Amygdala (tissue), 56 donors: ENCODE results near the gene ZDHHC1.

Source experiments
- DNase-seq, 56 donors: peaks; one replicate each; lab custom pipeline; 2025; lab: John Stamatoyannopoulos, UW

The ZDHHC1 gene

GRCh38 chr16:67449336-67449735 is 33.1 kb upstream of the ZDHHC1 start:
- no peak for DNase-seq

GRCh38 chr16:67448580-67448979 is 32.3 kb upstream of the ZDHHC1 start:
- no peak for DNase-seq

GRCh38 chr16:67447508-67448076 is 31.3 kb upstream of the ZDHHC1 start:
- DNase-seq = no peak

- DNase-seq = no peak
Observed at GRCh38 chr16:67446968-67447507, 30.8 kb upstream of the ZDHHC1 start.

GRCh38 chr16:67445913-67446907 is 29.9 kb upstream of the ZDHHC1 start:
- peak in 3 of 56 donors; percentile 3 to 14 (median 11) for DNase-seq

DNA sequence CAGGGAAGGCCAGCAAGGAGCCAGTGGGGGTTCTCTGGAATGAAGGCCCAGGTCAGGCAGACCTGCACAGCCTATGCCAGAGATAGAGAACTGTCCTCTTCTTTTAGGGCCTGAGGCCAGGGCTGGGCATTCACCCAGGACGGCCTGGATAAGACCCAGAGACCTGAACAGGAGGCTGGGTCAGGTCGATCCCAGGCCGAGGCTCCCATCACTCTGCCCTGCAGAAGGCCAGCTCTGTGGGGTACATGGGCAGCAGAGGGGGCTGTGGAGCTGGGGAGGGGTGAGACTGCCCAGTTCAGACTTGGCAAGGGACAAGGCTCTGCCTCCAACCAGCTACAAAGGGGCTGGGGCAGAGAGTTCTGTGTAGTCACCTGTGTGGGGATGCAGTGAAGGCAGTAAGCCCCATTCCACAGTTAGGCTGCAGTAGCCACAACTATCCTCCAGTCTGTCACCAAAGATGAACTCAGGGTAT is 29.2 kb upstream of the ZDHHC1 start:
- no peak for DNase-seq

DNA sequence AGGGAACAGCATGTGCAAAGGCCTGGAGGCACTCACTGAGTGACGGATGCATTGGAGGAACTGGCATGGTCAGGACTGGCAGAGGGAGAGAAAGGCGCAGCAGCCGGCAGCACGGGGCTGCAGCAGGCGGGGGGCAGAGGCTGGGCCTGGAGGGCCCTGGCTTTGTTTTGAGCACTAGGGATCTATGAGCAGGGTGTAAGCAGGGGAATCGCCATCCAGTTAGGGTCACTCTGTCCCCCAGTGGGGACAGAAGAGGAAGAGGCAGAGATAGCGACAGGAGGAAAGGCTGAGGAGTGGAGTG is 28.8 kb upstream of the ZDHHC1 start:
- no peak for DNase-seq

DNA sequence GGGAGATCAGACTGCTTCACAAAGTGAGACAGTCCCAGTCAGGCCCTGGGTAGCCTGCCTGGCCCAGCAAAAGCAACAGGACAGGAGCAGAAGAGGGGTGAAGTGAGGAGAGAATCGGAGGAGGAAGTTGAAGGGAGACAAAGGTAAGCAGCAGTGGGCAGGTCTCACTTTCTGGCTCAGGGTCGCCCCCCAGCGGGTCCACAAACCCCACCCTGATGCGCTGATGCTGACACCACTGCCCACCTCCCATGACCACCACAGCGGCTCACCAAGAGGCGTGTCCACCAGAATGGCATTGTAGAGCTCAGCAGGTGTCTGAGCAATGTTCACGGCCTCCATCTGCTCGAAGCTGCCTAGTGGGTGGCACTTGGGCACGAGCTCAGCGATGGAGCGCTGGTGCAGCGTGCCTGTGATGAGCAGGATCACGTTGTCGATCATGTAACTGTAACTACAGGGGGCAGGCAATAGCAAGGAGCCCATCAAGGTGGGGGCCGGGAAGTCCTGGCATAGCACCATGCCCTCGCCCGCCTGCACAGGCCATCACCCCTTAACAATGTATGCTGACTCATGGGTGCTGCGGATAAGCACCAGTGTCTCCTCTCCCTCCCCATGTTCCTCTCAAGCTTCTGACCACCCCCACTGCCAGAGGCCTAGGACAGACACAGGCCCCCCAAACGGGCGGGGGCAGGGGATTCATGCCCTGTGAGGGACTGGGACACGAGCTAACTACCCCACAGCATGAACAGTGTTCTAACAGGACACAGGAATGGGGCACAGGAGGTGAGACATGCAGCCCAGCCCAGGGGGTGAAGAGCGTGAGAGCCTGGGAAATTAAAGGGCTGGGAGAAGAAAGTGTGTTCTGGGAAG is 28.2 kb upstream of the ZDHHC1 start:
- no peak for DNase-seq

- no peak for DNase-seq
Observed at GRCh38 chr16:67443265-67443664, 27.0 kb upstream of the ZDHHC1 start.

- DNase-seq = no peak
Observed at GRCh38 chr16:67442581-67443255, 26.4 kb upstream of the ZDHHC1 start.

DNA sequence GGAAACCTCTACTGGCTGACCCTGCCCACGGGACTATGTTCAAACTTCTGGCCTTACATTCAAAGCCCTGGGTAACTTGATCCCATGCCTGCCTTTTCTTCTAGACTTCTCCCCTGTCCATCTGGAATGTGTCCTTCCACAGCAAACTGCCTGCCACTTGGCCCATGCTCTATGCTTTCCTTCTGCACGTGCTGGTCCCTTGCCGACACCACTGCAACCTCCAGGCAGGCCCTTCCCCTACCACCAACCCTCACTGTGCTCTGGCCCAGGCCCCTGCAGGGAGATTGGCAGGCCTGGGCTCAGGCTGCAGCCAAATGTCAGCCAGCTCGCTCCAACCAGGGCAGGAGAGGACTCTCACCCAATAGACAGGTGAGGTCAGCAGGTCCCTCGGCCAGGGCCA is 25.6 kb upstream of the ZDHHC1 start:
- DNase-seq = no peak

DNA sequence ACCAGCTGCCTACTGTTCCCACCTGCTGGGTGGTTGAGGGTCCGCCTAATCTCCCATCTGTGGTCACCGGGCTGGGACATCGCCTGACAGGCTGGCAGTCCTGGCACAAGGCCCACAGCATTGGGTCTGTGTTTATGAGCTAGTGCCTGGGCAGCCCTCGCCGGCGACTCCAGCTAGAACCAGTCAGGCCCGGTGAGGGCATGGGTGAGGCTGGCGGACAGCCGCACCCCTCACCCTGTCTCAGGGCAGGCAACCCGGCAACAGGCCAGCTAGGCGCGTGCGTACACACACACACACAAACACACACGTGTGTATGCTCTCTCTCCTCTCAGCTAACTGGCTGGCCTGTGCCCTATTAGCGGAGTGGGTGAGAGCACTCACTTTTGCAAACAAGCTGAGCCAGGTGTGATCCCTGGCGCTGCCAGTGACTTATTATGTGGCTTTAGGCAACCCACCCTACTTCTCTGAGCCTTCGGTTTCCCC is 25.0 kb upstream of the ZDHHC1 start:
- peak in 21 of 56 donors; percentile 6 to 72 (median 32) for DNase-seq

DNA sequence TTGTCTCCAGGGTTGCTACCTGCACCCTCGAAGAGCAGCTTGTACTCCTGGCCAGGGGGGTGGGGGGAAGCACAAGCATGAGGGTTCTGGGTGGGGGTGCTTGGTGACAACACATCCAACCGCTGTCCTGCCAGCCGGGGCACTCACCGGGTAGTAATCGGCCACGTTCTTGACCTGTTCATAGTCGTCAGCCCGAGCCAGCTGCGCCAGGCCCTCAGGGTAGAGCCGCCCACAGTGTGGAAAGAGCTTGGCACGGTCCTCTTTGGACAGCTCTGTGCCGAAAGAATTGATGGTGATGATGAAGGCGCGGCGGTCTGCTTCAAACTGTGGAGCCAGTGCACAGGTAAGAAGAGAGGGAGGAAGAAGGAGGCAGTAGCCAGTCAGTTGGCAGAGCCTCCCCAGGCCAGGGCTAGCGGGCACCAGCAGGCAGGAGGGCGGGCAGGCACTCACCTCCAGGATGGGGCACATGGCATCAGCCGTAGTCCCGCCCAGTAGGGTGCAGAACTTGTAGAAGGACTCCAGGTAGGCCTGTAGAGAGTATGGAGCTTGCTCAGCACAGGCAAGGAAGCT is 22.6 kb upstream of the ZDHHC1 start:
- DNase-seq = no peak

DNA sequence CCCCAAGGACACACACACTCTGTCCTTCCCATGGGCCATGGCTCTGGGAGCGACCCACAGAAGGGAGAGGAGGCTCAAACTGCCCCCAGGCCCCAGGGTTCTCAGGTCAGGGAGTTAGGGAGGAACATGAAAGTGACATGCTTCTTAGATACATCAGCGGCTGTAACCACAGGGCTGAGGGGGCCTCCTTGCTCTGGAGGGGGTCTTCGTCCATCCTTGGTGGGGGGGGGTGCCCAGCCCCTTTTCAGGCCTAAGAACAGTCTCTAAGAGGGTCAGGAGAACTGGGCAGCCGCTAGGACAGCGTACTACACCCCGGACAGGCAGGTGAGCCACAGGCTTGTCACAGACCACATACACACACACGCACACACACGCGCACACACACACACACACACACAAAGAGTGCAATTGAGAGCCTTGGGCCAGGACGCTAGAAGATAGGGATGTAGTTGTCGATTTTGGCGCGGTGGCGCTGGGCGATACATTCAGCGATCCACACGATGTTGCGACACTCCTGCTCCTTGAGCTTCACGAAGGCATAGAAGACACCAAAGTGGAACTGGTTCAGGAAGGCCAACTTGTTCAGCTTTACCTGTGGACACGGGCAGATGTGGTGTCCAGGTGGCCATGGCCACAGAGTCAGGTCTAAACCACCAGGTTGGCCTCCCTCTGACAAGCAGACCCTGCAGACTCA is 22.0 kb upstream of the ZDHHC1 start:
- no peak for DNase-seq

DNA sequence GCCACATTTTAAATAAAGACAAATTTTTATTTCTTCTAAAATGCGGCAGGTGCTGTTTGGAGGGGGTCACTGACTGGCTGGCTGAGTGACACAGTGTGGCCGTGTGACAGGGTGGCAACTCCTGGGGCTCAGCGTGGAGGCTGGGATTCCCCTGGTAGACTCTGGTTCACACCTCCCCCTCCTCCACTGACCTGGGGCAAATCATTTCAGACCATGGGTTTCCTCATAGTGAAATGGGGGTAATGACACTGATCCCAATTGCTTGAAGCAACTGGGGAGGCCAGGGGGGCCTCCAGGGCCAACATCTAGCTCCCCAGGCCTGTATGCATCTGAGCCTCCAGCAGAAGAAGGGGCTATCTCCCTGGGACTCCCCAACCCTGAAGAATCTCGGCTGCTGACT is 21.2 kb upstream of the ZDHHC1 start:
- DNase-seq = no peak

DNA sequence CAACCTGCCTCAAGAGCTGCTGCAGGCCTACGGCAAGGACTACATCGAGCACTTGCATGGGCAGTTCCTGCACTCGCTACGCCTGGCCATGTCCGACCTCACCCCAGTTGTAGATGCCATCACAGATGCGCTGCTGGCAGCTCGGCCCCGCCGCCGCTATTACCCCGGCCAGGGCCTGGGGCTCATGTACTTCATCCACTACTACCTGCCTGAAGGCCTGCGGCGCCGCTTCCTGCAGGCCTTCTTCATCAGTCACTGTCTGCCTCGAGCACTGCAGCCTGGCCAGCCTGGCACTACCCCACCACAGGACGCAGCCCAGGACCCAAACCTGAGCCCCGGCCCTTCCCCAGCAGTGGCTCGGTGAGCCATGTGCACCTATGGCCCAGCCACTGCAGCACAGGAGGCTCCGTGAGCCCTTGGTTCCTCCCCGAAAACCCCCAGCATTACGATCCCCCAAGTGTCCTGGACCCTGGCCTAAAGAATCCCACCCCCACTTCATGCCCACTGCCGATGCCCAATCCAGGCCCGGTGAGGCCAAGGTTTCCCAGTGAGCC is 20.4 kb upstream of the ZDHHC1 start:
- no peak for DNase-seq

GRCh38 chr16:67435758-67436164 is 19.5 kb upstream of the ZDHHC1 start:
- DNase-seq = no peak

- DNase-seq = no peak
Observed at GRCh38 chr16:67433131-67433719, 16.9 kb upstream of the ZDHHC1 start.
